Stimulated activated CD4-positive, alpha-beta T cell treated with anti-CD3 and anti-CD28 coated beads, TNF-alpha, amount 100 ng/mL, for 48 hours (primary cell): Measurements from ENCODE around the gene ADAM33.

Source experiments
- DNase-seq, 3 donors: peaks; one replicate each; pipeline ENCODE4 v3.0.0-alpha.2; 2020; ENCODE audit warnings: low read depth in 3 of 3

The ADAM33 gene

GRCh38 chr20:3646651-3647050 lies 35.2 kb downstream of the ADAM33 start:
- DNase-seq: no peak

GRCh38 chr20:3646067-3646440 lies 35.8 kb downstream of the ADAM33 start:
- DNase-seq: no peak

- DNase-seq: no peak
These were observed 36.3 kb downstream of the ADAM33 start for GRCh38 chr20:3645309-3646066.

- DNase-seq: no peak
These were observed 41.6 kb downstream of the ADAM33 start for GRCh38 chr20:3640259-3640658.

- DNase-seq: no peak
These were observed 46.5 kb downstream of the ADAM33 start for GRCh38 chr20:3635346-3635745.

GRCh38 chr20:3633913-3634478 lies 47.8 kb downstream of the ADAM33 start:
- no peak for DNase-seq

GRCh38 chr20:3632311-3633004 lies 49.4 kb downstream of the ADAM33 start:
- DNase-seq: no peak

- no peak for DNase-seq
These were observed 50.3 kb downstream of the ADAM33 start for GRCh38 chr20:3631534-3631933.

- DNase-seq: no peak
These were observed 51.4 kb downstream of the ADAM33 start for GRCh38 chr20:3630429-3630828.

GRCh38 chr20:3629893-3630292 lies 51.9 kb downstream of the ADAM33 start:
- no peak for DNase-seq

- DNase-seq: no peak
These were observed 53.1 kb downstream of the ADAM33 start for GRCh38 chr20:3628502-3629314.

GRCh38 chr20:3627476-3627875 lies 54.3 kb downstream of the ADAM33 start:
- no peak for DNase-seq

GRCh38 chr20:3622406-3622805 lies 59.4 kb downstream of the ADAM33 start:
- no peak for DNase-seq

GRCh38 chr20:3621111-3621510 lies 60.7 kb downstream of the ADAM33 start:
- no peak for DNase-seq
